Lower leg skin (tissue), 4 donors: ENCODE results near the gene YAP1. TPM values are rescaled to one million over a fixed set of nuclear protein-coding genes. Genes with fewer than 3 reads are reported as not detected.

ENCODE experiments used
- DNase-seq, 2 donors: peaks; one replicate each; pipeline ENCODE4 v3.0.0-alpha.2; 2019; ENCODE audit warnings: low spot score in 2 of 2
- H3K4me3 ChIP-seq: fragments of 200-600 bp; sonication (generic); 2 replicates; pipeline ENCODE4 v1.5.1; 2017; ENCODE audit warnings: mild to moderate bottlenecking, low read depth; ENCODE audit not compliant: poor library complexity, severe bottlenecking
- POLR2A ChIP-seq, 2 donors: fragments of 450-650 bp; IDR thresholded peaks; one replicate each; pipeline ENCODE4 v1.6.1; 2016 to 2017; ENCODE audit warnings: antibody characterized with exemption in 2 of 2, mild to moderate bottlenecking in 1 of 2, moderate library complexity in 1 of 2
- WGBS, 2 donors: methylation state at CpG; one replicate each; pipeline ENCODE4 v1.1.5; 2018; 5-methylcytosine and 5-hydroxymethylcytosine counted together
- intact Hi-C: fragments of 100-400 bp; cut with DNase I; formaldehyde crosslinking; loops from one replicate; pipeline ENCODE4 v1.15.0; 2023; ENCODE audit warnings: low total_unique reads
- total RNA-seq, 4 donors: library from RNA; depleted of rRNA; stranded (reverse); fragments of >200 nt; gene quantifications; one replicate each; pipeline ENCODE4 v1.1.0, GENCODE V29; 2016
- TF ChIP-seq, protein P1 (sequence below), 3 donors: fragments of 450-650 bp; IDR thresholded peaks; one replicate each; pipeline ENCODE4 v1.5.1; 2016; ENCODE audit warnings: antibody characterized with exemption in 3 of 3, mild to moderate bottlenecking in 3 of 3, moderate library complexity in 2 of 3

The YAP1 gene
- total RNA-seq, 4 donors from 2014 or later, result 164 to 241 (median 211) TPM

DNA sequence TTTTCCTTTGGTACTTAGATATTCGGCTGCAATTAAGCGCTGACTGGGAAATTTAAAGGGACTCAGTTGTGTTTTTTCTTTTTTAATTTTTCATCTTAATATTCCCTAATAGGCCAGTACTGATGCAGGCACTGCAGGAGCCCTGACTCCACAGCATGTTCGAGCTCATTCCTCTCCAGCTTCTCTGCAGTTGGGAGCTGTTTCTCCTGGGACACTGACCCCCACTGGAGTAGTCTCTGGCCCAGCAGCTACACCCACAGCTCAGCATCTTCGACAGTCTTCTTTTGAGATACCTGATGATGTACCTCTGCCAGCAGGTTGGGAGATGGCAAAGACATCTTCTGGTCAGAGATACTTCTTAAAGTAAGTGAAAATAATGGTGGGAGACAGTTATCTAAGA lies 3.8 kb downstream of the YAP1 start:
- no peak overlapping the region for H3K4me3 ChIP-seq
- intact Hi-C loops, result no loop called here
- no peak for DNase-seq
- 53 to 55% methylated on average over 4 of the region's 4 CpGs for WGBS, 2 donors
- TF ChIP-seq, protein P1, sequence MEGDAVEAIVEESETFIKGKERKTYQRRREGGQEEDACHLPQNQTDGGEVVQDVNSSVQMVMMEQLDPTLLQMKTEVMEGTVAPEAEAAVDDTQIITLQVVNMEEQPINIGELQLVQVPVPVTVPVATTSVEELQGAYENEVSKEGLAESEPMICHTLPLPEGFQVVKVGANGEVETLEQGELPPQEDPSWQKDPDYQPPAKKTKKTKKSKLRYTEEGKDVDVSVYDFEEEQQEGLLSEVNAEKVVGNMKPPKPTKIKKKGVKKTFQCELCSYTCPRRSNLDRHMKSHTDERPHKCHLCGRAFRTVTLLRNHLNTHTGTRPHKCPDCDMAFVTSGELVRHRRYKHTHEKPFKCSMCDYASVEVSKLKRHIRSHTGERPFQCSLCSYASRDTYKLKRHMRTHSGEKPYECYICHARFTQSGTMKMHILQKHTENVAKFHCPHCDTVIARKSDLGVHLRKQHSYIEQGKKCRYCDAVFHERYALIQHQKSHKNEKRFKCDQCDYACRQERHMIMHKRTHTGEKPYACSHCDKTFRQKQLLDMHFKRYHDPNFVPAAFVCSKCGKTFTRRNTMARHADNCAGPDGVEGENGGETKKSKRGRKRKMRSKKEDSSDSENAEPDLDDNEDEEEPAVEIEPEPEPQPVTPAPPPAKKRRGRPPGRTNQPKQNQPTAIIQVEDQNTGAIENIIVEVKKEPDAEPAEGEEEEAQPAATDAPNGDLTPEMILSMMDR (IDR thresholded peaks at IDR 0.05), result no peak
- no peak for TF ChIP-seq POLR2A (IDR thresholded peaks at IDR 0.05)

DNA sequence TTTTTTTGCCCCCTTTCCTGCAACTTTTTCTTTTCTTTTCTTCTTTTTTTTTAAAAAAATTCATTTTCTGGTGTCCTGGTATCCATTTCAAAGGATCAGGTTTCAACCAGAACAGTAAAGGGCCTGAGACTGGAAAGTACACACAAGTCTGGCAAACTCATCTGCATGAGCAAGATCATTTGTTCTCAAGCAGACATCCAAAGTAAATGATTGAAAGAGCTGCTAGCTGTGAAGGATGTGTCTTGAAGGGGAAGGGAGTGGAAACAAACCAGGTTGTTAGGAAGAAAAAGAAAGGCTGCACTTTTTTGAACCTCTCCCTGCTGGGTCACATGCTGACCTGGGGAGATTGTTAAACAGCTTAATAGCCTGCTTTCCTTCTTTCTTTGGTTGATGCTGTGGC lies 5.3 kb downstream of the YAP1 start:
- no peak for DNase-seq
- no peak for TF ChIP-seq POLR2A (IDR thresholded peaks at IDR 0.05)

DNA sequence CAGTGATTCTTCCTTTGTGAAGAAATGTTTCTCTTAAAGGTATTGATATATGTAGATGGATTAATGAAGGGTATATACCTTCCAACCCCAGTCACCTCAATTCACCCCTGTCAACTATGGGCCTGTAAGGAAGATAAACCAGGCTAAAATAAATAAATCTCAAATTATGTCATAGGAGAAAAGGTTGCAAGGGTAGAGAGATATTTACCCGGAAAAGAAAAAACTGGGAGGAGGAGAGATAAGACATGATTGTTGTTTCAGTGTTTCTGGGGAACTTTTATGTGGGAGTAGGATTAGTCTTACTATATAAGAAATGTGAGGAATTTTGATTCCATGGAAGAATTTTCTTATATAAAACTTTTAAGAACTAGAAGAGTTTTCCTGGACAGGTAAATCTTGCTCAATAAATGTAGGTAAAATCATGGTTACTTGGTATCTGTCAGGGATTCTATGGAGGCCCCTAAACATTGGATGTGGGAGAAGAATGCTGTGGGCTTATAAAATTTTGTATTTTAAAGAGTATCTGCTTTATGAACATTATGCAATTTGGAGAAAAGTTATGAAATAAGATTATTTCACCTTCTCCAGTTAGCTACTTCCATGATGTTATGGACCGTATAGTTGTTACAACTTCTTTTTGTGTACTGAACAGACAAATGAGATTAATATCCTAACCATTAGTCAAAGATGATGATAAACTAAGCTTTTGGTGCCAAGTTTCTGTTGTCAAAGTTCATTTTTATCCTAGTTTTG lies 6.4 kb downstream of the YAP1 start:
- TF ChIP-seq POLR2A (IDR thresholded peaks at IDR 0.05), result no peak
- TF ChIP-seq, protein P1 (IDR thresholded peaks at IDR 0.05), result no peak
- WGBS, 2 donors, result 61 to 65% methylated on average over 2 of the region's 2 CpGs
- no peak overlapping the region for H3K4me3 ChIP-seq
- intact Hi-C loops, result no loop called here
- DNase-seq, result no peak

More for the DNA sequence above, 5.3 kb downstream of the YAP1 start:
- no peak overlapping the region for H3K4me3 ChIP-seq
- intact Hi-C loops, result no loop called here

DNA sequence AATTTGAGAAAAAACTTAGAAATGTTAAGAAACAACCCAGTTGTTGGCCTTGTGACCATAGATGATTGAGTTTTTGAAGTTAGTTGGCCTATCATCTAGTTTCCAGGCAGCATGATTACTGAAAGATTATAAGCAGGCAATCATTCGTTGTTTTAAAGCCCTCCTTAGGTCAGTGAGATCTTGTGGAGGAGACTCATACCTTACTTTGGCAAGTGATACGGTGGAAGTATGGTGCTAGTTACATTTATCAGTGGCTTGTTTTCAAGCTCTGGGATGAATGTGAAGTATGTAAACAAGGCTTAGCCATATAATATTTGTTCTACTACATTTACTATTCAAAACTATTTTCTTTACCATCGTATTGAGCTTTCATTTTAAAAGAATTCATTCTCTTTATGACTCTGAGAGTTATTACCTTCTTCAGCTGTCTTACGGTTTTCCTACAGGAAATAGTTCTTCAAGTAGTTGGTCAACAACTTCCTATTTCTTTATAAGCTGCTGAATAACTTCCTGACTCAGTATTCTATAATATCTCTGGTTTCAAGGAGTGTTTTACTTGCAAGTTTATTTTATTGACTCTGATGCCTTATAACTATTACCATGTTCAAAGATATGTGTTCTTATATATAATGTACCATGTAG lies 7.3 kb downstream of the YAP1 start:
- DNase-seq, result no peak
- intact Hi-C loops, result no loop called here
- no peak for TF ChIP-seq POLR2A (IDR thresholded peaks at IDR 0.05)
- TF ChIP-seq, protein P1 (IDR thresholded peaks at IDR 0.05), result no peak
- 36 to 47% methylated on average over 4 of the region's 4 CpGs for WGBS, 2 donors
- no peak overlapping the region for H3K4me3 ChIP-seq

DNA sequence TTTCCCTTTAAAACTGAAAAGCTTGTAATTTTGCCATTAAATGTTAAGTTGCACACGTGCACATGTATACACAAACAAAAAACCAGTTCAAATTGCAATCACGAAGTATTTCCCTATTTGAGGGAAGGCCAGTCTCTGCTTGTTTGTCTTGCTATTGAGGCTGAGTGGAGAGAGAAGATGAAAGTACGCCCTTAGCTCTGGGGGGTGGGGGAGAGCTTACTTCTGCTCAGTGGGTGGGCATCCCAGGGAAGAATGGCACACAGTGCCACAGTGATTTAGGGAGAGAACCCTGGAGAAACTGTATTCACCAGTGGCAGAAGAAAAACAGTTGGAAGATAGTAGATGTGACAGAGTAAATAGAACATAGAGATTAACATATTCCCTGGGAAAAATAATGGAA lies 8.7 kb downstream of the YAP1 start:
- TF ChIP-seq, protein P1 (IDR thresholded peaks at IDR 0.05), result no peak
- TF ChIP-seq POLR2A (IDR thresholded peaks at IDR 0.05), result no peak
- intact Hi-C loops, result no loop called here
- no peak for DNase-seq
- whole genome bisulfite sequencing, 2 donors, result 34 to 37% methylated on average over 3 of the region's 3 CpGs
- H3K4me3 ChIP-seq, result no peak overlapping the region

DNA sequence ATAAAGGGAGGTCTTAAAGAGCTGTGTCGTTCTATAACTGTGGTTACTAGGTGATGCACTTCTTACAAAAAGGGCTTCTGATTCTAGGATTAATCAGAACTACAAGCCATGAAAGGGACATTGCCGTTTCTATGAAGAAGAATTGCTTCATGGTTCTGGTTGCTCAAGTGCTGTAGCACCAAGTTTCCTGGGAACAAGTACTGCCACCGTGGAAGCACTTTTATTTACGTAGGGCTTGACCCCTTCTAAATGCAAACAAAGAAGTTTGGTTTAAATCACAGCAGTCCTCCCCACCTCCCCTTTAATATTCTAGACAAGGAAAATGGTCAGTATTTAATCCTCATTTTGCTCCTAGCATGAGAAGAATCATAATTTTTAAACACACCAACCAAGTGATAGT lies 9.8 kb downstream of the YAP1 start:
- TF ChIP-seq, protein P1 (IDR thresholded peaks at IDR 0.05), result no peak
- no peak for TF ChIP-seq POLR2A (IDR thresholded peaks at IDR 0.05)
- no peak overlapping the region for H3K4me3 ChIP-seq
- 35 to 38% methylated on average over 4 of the region's 4 CpGs for WGBS, 2 donors
- no peak for DNase-seq
- intact Hi-C loops, result no loop called here
